HepG2 (cell line): Measurements from ENCODE around the gene TYW1B. TPM values are rescaled to one million over a fixed set of nuclear protein-coding genes. Genes with fewer than 3 reads are reported as not detected.
"Not testable (repeated sequence)": the region's sequence is repeated elsewhere in the genome, so short reads cannot be mapped to it uniquely, and the experiment has no call there.

ENCODE experiments used
- ATAC-seq: fragments of 200-7000 bp; cut with Tn5 transposase; 3 replicates; pipeline ENCODE4 v1.9.1; 2020; ENCODE audit warnings: mild to moderate bottlenecking, moderate library complexity
- BruUV-seq: library from RNA; stranded (reverse); fragments of 400-500 nt; replicated peaks from 2 replicates; lab custom pipeline; 2021; lab: Mats Ljungman, UMichigan
- CTCF ChIA-PET: fragments of 300-600 bp; formaldehyde crosslinking; extraction: SDS; loops from one replicate; lab custom pipeline; 2021; ENCODE audit warnings: low total read pairs, inconsistent platforms, low intra/inter-chr PET ratio; lab: Yijun Ruan, JAX
- POLR2A ChIA-PET: fragments of 350-600 bp; sonication (Branson Sonifier 250); formaldehyde crosslinking; loops from one replicate; lab custom pipeline; 2020; ENCODE audit warnings: antibody characterized with exemption, inconsistent platforms; lab: Yijun Ruan, JAX
- DNase-seq: peaks from one replicate; pipeline ENCODE4 v3.0.0-alpha.2; 2015; ENCODE audit warnings: low spot score
- FAIRE-seq: peaks from 3 replicates; lab custom pipeline; 2011; peaks lifted over from hg19 to GRCh38; lab: Jason Lieb, UNC
- H2AFZ ChIP-seq: one replicate; pipeline ENCODE4 v1.6.1; 2011; ENCODE audit warnings: low read length, inconsistent platforms
- H3K27ac ChIP-seq: fragments of 300-600 bp; 3 replicates; pipeline ENCODE4 v1.8.0; 2011; ENCODE audit warnings: mixed run types, mild to moderate bottlenecking, mixed read lengths, low read length, inconsistent platforms; ENCODE audit not compliant: insufficient read depth; ENCODE audit errors: extremely low read length
- H3K27me3 ChIP-seq, 2 experiments: fragments of 200-600 bp in 1 of 2; 2 replicates in 1 of 2; 3 replicates in 1 of 2; pipeline versions ENCODE4 v1.6.0 to v1.8.0; 2011; ENCODE audit warnings: low read length in 2 of 2, mild to moderate bottlenecking in 2 of 2, moderate library complexity in 2 of 2, inconsistent platforms in 1 of 2; ENCODE audit not compliant: insufficient read depth in 2 of 2, control insufficient read depth in 1 of 2
- H3K36me3 ChIP-seq, 2 experiments: fragments of 200-600 bp in 1 of 2; replicated peaks in 1 of 2; 2 replicates in 1 of 2; 3 replicates in 1 of 2; pipeline versions ENCODE4 v1.5.1 to v1.8.0; 2011; ENCODE audit warnings: low read length in 2 of 2, inconsistent platforms in 1 of 2; ENCODE audit not compliant: insufficient read depth in 2 of 2, control insufficient read depth in 1 of 2
- H3K4me1 ChIP-seq: 2 replicates; pipeline ENCODE4 v1.5.1; 2012; ENCODE audit warnings: low read length, inconsistent platforms; ENCODE audit not compliant: insufficient read depth
- H3K4me2 ChIP-seq: 2 replicates; pipeline ENCODE4 v1.6.0; 2011; ENCODE audit warnings: low read depth, low read length, inconsistent platforms
- H3K4me3 ChIP-seq, 3 experiments: fragments of 200-600 bp in 1 of 3; sonication (generic), shearing (Covaris generic) in 1 of 3; replicated peaks in 1 of 3; 2 replicates each; pipeline ENCODE4 v1.5.1; 2011 to 2016; ENCODE audit warnings: low read length in 3 of 3, inconsistent platforms in 2 of 3, low read depth in 2 of 3, mild to moderate bottlenecking in 2 of 3, control low read depth in 1 of 3, mixed read lengths in 1 of 3; ENCODE audit not compliant: insufficient read depth in 1 of 3
- H3K79me2 ChIP-seq: one replicate; pipeline ENCODE4 v1.6.1; 2011; ENCODE audit warnings: low read length, inconsistent platforms; ENCODE audit not compliant: insufficient read depth
- H3K9ac ChIP-seq: 2 replicates; pipeline ENCODE4 v1.6.0; 2011; ENCODE audit warnings: mild to moderate bottlenecking, low read depth, low read length, inconsistent platforms; ENCODE audit not compliant: insufficient read depth
- H3K9me3 ChIP-seq: 2 replicates; pipeline ENCODE4 v1.5.1; 2012; ENCODE audit warnings: mild to moderate bottlenecking, low read length
- H4K20me1 ChIP-seq: 2 replicates; pipeline ENCODE4 v1.6.0; 2011; ENCODE audit warnings: inconsistent platforms, mild to moderate bottlenecking, low read length, moderate library complexity; ENCODE audit not compliant: insufficient read depth
- CREB1 ChIP-seq, 2 experiments: fragments of 450-650 bp in 1 of 2; IDR thresholded peaks; 2 replicates each; pipeline ENCODE4 v1.6.1; 2016 to 2017; ENCODE audit warnings: control low read depth in 1 of 2, mild to moderate bottlenecking in 1 of 2, missing compliant biosample characterization in 1 of 2, missing genetic modification characterization in 1 of 2
- YY1 ChIP-seq: IDR thresholded peaks from 2 replicates; pipeline ENCODE4 v1.6.1; 2011; ENCODE audit warnings: low read length, low read depth, moderate library complexity, mild to moderate bottlenecking; ENCODE audit not compliant: insufficient read depth, insufficient replicate concordance
- WGBS: methylation state at CpG from one replicate; pipeline ENCODE4 v1.1.6; 2017; ENCODE audit warnings: low lambda C conversion rate; 5-methylcytosine and 5-hydroxymethylcytosine counted together
- in situ Hi-C: cut with HindIII; loops from 2 replicates; pipeline ENCODE4 v1.10.0; 2017; ENCODE audit warnings: low pct_unique_long_range_greater_than_20kb; ENCODE audit not compliant: extremely low pct_ligation_motif_present
- intact Hi-C: fragments of 100-400 bp; cut with micrococcal nuclease; formaldehyde crosslinking; loops from one replicate; pipeline ENCODE4 v1.10.0; 2022; ENCODE audit not compliant: unreplicated experiment
- polyA plus RNA-seq, 8 experiments: library from polyadenylated mRNA; depleted of rRNA in 3 of 8; stranded (reverse) in 7 of 8; unstranded in 1 of 8; fragments of >200 nt; fragmentation: Illumina TruSeq in 4 of 8; extraction: Trizol in 4 of 8; gene quantifications; 2 replicates each; pipeline versions ENCODE4 v1.2.1 to v1.2.3, GENCODE V29; 2011 to 2016; ENCODE audit warnings: low read depth in 4 of 8, missing spikeins in 1 of 8, mixed read lengths in 1 of 8; ENCODE audit not compliant: insufficient read depth in 1 of 8
- total RNA-seq, 5 experiments: library from RNA; depleted of rRNA; stranded (reverse); fragments of >200 nt; fragmentation: Illumina TruSeq; extraction: Trizol; gene quantifications; 2 replicates each; pipeline ENCODE4 v1.2.3, GENCODE V29; 2016; ENCODE audit warnings: low read depth in 1 of 5

Gene TYW1B
- total and polyA plus RNA-seq, 2 of the 13 experiments (the other 11 are each of a cell fraction or from before 2014, with no cell fraction given) = 2.0 to 5.5 TPM

GRCh38 chr7:72550454-72550853, 277.5 kb downstream of the TYW1B start:
- H2AFZ ChIP-seq, H3K4me1 ChIP-seq, H4K20me1 ChIP-seq, CTCF ChIA-PET, FAIRE-seq, BruUV-seq, DNase-seq, H3K79me2 ChIP-seq, in situ Hi-C loops, H3K9ac ChIP-seq, H3K27ac ChIP-seq, H3K36me3 ChIP-seq, H3K4me3 ChIP-seq, H3K9me3 ChIP-seq, H3K4me2 ChIP-seq, H3K27me3 ChIP-seq, intact Hi-C loops, POLR2A ChIA-PET, ATAC-seq: not testable (repeated sequence)
- TF ChIP-seq YY1 = peak; percentile 42

GRCh38 chr7:72546586-72547237, 281.3 kb downstream of the TYW1B start:
- intact Hi-C loops; H3K4me1 ChIP-seq; H4K20me1 ChIP-seq; H3K27ac ChIP-seq; H3K79me2 ChIP-seq; H3K9me3 ChIP-seq; H3K9ac ChIP-seq; FAIRE-seq; in situ Hi-C loops; H3K4me3 ChIP-seq; DNase-seq; CTCF ChIA-PET; H3K27me3 ChIP-seq; H3K36me3 ChIP-seq; BruUV-seq; POLR2A ChIA-PET; H2AFZ ChIP-seq; ATAC-seq; TF ChIP-seq CREB1 (CRISPR knock-in tag; IDR thresholded peaks at IDR 0.05): not testable (repeated sequence)
- peak overlapping the region; percentile 18; the same call in 1 of the 2 replicates for H3K4me2 ChIP-seq
- 0 out of 2 replicates have a peak, but pooled peaks have one; percentile 16 for TF ChIP-seq CREB1 (IDR thresholded peaks at IDR 0.05)
- 14% methylated on average over 9 of the region's 9 CpGs for WGBS

GRCh38 chr7:72544531-72544930, 283.5 kb downstream of the TYW1B start:
- FAIRE-seq, H3K4me3 ChIP-seq, CTCF ChIA-PET, ATAC-seq, H3K27ac ChIP-seq, H3K4me2 ChIP-seq, H3K79me2 ChIP-seq, BruUV-seq, H3K9ac ChIP-seq, H3K27me3 ChIP-seq, H3K4me1 ChIP-seq, H2AFZ ChIP-seq, H3K36me3 ChIP-seq, DNase-seq, H4K20me1 ChIP-seq, intact Hi-C loops, H3K9me3 ChIP-seq, in situ Hi-C loops, POLR2A ChIA-PET: not testable (repeated sequence)
- WGBS = 0% methylated on average over 2 of the region's 2 CpGs
